Activated T-helper 9 cell treated with anti-CD3 and anti-CD28 coated beads, Interleukin-2, amount 50 U/mL, for 16 hours (primary cell): Measurements from ENCODE around the gene PLAGL2.
"Not testable (repeated sequence)": the region's sequence is repeated elsewhere in the genome, so short reads cannot be mapped to it uniquely, and the experiment has no call there.

Source experiments
- DNase-seq: peaks from one replicate; pipeline ENCODE4 v3.0.0-alpha.2; 2020; ENCODE audit warnings: low read depth

The PLAGL2 gene

GRCh38 chr20:32183947-32184635, 23.5 kb downstream of the PLAGL2 start:
- no peak for DNase-seq

DNA sequence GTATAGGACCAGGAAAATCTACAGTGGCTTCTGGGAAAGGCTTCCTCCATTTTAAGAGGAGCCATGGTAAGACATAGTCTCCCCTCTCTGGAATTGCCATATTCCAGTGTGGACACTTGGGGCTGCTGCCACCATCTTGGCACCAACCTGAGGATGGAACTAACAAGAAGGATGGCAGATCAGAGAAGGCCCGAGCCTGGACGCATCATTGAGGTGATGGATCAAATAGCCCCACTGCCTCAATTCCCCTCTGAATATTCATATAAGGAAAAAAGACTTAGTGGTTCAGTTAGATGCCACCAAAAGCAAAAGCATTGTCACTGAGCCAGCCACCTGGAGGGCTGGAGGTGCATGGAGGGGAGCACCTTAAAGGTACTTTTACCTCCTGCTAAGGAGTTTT, 25.9 kb downstream of the PLAGL2 start:
- no peak for DNase-seq

DNA sequence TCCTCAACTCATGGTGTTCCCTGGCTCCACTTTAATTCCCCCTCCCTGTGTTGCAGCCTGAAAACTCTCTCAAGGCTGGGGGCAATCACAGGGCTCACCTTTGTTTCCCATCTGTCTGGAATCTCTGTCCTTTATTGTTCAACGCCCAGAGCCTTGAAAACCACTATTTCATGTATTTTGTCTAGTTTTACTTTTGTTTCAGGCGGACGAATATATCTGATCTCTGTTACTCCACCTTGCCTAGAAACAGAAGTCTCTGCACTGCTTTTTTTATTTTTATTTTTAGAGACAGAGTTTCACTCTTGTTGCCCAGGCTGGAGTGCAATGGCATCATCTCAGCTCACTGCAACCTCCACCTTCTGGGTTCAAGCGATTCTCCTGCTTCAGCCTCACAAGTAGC, 27.6 kb downstream of the PLAGL2 start:
- DNase-seq, result no peak

DNA sequence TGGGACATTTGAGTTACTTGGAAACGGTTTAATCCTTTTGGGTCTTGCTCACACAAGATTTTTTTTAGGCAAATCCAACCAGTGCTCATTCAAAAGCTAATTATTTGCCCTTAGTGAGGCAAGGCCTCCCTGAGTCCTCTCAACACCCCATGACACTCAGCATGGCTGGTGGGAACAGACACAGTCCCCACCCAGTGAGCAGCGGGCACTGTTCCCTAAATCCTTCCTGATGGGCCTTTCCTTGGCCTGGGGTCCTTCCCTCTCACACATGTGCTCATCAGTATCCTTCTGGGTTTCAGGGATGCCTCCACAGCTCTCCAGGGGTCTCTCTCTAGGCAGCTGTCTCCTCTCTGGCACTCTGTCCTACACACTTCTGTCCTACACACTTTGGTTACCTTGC, 28.0 kb downstream of the PLAGL2 start:
- no peak for DNase-seq

DNA sequence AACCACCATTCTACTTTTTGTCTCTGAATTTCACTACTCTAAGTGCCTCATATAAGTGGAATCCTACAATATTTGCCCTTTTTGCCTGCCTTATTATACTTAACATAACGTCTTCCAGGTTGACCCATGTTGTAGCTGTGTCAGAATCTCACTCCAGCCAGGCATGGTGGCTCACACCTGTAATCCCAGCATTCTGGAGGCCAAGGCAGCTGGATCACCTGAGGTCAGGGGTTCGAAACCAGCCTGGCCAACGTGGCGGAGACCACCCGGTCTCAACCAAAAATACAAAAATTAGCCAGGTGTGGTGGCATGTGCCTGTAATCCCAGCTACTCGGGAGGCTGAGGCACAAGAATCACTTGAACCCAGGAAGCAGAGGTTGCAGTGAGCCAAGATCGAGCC, 29.8 kb downstream of the PLAGL2 start:
- not testable (repeated sequence) for DNase-seq

- no peak for DNase-seq
Observed at GRCh38 chr20:32168184-32168910, 39.2 kb downstream of the PLAGL2 start.

GRCh38 chr20:32167552-32167951, 40.0 kb downstream of the PLAGL2 start:
- no peak for DNase-seq

- no peak for DNase-seq
Observed at GRCh38 chr20:32165836-32166545, 41.6 kb downstream of the PLAGL2 start.

DNA sequence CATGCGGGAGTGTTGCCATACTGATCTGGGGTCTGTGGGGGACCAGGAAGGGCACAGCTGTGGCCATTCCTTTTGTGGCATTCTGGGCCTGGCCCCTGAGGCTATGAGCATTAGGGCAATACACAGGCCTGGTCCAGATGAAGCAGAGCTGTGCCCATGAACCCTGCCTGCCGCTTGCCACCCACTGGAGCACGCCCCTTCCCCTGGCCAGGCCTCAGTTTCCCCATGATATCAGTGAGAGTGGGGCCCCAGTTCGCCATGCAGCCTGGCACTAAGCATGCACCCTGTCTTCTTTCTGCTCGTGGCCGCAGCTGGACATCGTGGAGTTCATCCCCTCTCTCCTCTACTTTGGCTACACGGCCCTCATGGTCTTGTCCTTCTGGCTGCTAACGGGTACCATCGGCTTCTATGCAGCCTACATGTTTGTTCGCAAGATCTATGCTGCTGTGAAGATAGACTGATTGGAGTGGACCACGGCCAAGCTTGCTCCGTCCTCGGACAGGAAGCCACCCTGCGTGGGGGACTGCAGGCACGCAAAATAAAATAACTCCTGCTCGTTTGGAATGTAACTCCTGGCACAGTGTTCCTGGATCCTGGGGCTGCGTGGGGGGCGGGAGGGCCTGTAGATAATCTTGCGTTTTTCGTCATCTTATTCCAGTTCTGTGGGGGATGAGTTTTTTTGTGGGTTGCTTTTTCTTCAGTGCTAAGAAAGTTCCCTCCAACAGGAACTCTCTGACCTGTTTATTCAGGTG, 42.4 kb downstream of the PLAGL2 start:
- no peak for DNase-seq

GRCh38 chr20:32163951-32164350, 43.6 kb downstream of the PLAGL2 start:
- no peak for DNase-seq

- DNase-seq, result no peak
Observed at GRCh38 chr20:32162351-32162750, 45.2 kb downstream of the PLAGL2 start.

DNA sequence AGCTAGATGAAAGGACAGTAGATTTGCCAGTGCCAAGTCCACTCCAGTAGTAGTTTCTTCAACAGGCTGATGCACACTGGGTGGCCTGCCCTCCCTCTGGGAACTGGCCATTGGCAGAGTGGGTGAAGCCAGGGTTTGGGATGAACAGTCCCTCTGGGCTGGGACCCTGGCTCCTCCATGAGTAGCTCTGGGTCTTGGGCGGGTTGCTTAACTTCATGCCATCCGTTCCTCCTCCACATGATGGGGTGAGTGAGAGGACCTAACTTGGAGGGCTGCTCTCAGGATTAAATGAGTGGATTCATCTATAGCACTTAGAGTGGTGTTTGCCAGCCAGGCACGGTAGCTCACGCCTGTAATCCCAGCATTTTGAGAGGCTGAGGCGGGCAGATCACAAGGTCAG, 47.2 kb downstream of the PLAGL2 start:
- DNase-seq, result no peak

DNA sequence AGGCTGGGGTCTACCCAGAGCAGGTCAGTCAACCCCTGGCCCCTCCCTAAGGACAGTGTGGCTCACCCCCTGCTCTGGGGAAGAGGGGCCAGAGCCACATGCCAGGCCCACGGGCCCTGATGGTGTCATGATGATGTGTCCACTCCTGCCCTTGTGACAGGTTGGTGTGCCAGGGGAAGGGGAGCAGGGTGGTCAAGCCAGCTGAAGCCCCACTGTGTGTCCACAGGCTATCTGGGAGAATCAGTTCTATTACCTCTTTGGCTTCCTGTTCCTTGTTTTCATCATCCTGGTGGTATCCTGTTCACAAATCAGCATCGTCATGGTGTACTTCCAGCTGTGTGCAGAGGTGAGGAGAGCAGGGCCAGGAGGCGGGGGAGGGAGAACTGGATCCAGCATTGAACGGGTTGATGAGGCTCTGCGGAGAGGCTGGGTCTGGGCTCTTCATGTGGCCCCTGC, 47.7 kb downstream of the PLAGL2 start:
- DNase-seq, result no peak

GRCh38 chr20:32158943-32159660, 48.4 kb downstream of the PLAGL2 start:
- DNase-seq, result no peak

GRCh38 chr20:32158351-32158750, 49.2 kb downstream of the PLAGL2 start:
- DNase-seq, result no peak

GRCh38 chr20:32157611-32158010, 49.9 kb downstream of the PLAGL2 start:
- DNase-seq, result no peak

GRCh38 chr20:32155017-32155981, 52.2 kb downstream of the PLAGL2 start:
- no peak for DNase-seq

- no peak for DNase-seq
Observed at GRCh38 chr20:32153771-32154170, 53.8 kb downstream of the PLAGL2 start.

- DNase-seq, result no peak
Observed at GRCh38 chr20:32153156-32153665, 54.3 kb downstream of the PLAGL2 start.
